Thymus (tissue), 11 donors: Measurements from ENCODE around the gene WDFY3. TPM values are rescaled to one million over a fixed set of nuclear protein-coding genes. Genes with fewer than 3 reads are reported as not detected.

Experiments
- DNase-seq, 9 donors: peaks; one replicate each; pipeline ENCODE4 v3.0.0-alpha.2; 2013; ENCODE audit warnings: low spot score in 9 of 9, low read depth in 6 of 9, missing footprints in 1 of 9
- H3K27ac ChIP-seq, 2 donors: one replicate each; pipeline ENCODE4 v1.5.1; 2013; ENCODE audit warnings: control low read depth in 1 of 2, low read depth in 1 of 2, low read length in 1 of 2, mild to moderate bottlenecking in 1 of 2, moderate library complexity in 1 of 2
- H3K27me3 ChIP-seq, 2 donors: one replicate each; pipeline ENCODE4 v1.5.1; 2013; ENCODE audit warnings: low read length in 1 of 2; ENCODE audit not compliant: control insufficient read depth in 2 of 2, insufficient read depth in 1 of 2
- H3K36me3 ChIP-seq, 2 donors: one replicate each; pipeline ENCODE4 v1.5.1; 2013; ENCODE audit warnings: low read length in 1 of 2, mild to moderate bottlenecking in 1 of 2, moderate library complexity in 1 of 2; ENCODE audit not compliant: control insufficient read depth in 2 of 2, insufficient read depth in 2 of 2
- H3K4me1 ChIP-seq, 2 donors: one replicate each; pipeline ENCODE4 v1.5.1; 2013; ENCODE audit warnings: low read length in 2 of 2; ENCODE audit not compliant: control insufficient read depth in 2 of 2, insufficient read depth in 2 of 2
- H3K4me3 ChIP-seq, 2 donors: one replicate each; pipeline ENCODE4 v1.5.1; 2013; ENCODE audit warnings: low read length in 2 of 2, control low read depth in 1 of 2, mild to moderate bottlenecking in 1 of 2
- H3K9me3 ChIP-seq, 2 donors: one replicate each; pipeline ENCODE4 v1.5.1; 2013; ENCODE audit warnings: low read length in 1 of 2, mild to moderate bottlenecking in 1 of 2; ENCODE audit not compliant: control insufficient read depth in 2 of 2, insufficient read depth in 1 of 2
- WGBS: extraction: QIAGEN DNeasy Blood & Tissue Kit; methylation state at CpG from one replicate; pipeline ENCODE4 v1.1.7; 2013; 5-methylcytosine and 5-hydroxymethylcytosine counted together
- polyA plus RNA-seq: library from polyadenylated mRNA; stranded (reverse); fragments of 200-250 nt; gene quantifications from one replicate; pipeline ENCODE4 v1.2.3, GENCODE V29; 2013
- total RNA-seq: library from RNA; stranded (reverse); fragments of 120-200 nt; gene quantifications from one replicate; pipeline ENCODE4 v1.2.4, GENCODE V29; 2013
- donor health status: healthy.

WDFY3 gene
- total and polyA plus RNA-seq, 2 donors: 4.8 to 8.3 TPM

GRCh38 chr4:84968925-84969324 lies 2.4 kb upstream of the WDFY3 start:
- Histone ChIP-seq H3K4me3 (no peak overlapping the region), H3K27ac (no peak overlapping the region), H3K9me3 (no peaks in the 10 kb centered on the region), H3K27me3 (peaks cover 24 to 42% of the 10 kb centered on the region in 2 donors), H3K4me1 (no peaks in the 10 kb centered on the region), H3K36me3 (no peaks in the 10 kb centered on the region)
- WGBS: 91% methylated on average over 1 of the region's 1 CpG
- DNase-seq: no peak

DNA sequence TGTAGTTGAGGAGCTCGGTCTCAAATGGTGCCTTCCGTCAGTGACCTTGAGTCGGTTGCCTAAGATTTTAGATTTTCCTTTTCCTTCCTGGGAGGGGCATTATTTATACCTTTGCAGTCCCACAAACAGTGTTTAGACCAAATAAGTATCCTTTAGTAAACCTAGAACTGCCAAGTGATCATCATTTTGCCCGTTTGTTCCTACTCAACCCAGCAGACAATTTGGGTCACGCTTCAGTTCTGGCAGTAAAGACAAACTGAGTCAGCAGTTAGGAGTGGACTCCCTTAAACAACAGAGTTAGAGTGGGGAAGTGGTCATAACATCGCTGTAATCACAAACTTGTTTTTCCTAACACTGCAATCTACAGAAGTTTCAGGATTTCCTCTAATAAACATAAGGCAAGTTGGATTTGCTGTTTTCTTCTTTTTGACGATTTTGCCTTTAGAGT lies 777 bp upstream of the WDFY3 start:
- Histone ChIP-seq H3K36me3 (no peaks in the 10 kb centered on the region), H3K4me1 (no peaks in the 10 kb centered on the region), H3K4me3 (peak overlapping the region; percentile 37 to 49), H3K9me3 (no peaks in the 10 kb centered on the region), H3K27ac (peak overlapping the region in 1 of 2 donors; percentile 15), H3K27me3 (peaks cover 24 to 42% of the 10 kb centered on the region in 2 donors)
- no peak for DNase-seq
- WGBS: 17% methylated on average over 7 of the region's 7 CpGs

DNA sequence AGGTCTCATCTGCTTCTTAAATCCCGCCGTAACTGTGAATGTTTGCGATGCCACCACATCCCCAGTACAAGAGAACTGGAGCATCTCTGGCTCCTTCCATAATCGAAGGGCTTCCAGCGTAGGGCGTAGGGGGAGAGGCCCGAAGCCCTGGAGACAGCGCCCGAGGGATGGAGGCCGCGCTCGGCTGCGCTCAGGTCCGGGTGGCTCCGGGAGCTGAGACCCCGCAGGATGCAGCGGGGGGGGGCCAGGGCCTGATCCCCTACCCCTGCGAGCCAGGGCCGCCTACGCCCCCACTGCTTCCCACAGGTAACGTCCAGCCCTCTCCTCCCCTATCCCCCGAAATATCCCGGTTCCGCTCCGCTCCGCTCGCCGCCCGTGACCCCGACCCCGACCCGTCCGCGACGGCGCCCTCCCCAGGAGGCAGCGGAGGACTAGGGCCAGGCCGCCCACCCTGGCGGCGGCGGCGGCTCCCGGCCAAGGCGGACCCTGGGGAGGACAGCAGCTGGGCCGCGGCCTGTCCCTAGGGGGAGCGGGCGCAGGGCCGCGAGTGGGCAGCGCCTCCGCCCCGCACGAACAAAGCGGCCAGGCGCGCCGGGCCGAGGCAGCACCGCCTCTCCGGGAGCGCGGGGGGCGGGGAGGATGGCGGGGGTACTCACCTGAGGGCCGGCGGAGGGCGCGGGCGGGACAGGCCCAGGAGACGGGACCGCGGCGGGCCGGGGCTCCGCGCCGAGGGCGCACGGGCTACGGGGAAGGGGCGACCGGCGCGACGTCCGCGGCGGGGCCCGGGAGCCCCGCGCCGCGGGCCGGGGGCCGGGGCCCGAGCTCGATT lies 723 bp downstream of the WDFY3 start:
- peaks cover 24 to 42% of the 10 kb centered on the region in 2 donors for H3K27me3 ChIP-seq
- no peaks in the 10 kb centered on the region for H3K36me3 ChIP-seq
- WGBS: 2% methylated on average over 98 of the region's 98 CpGs
- no peak for DNase-seq
- peak overlapping the region in 1 of 2 donors; percentile 74 for H3K27ac ChIP-seq
- H3K4me3 ChIP-seq: peak overlapping the region; percentile 33 to 49
- no peaks in the 10 kb centered on the region for H3K9me3 ChIP-seq
- H3K4me1 ChIP-seq: no peaks in the 10 kb centered on the region

DNA sequence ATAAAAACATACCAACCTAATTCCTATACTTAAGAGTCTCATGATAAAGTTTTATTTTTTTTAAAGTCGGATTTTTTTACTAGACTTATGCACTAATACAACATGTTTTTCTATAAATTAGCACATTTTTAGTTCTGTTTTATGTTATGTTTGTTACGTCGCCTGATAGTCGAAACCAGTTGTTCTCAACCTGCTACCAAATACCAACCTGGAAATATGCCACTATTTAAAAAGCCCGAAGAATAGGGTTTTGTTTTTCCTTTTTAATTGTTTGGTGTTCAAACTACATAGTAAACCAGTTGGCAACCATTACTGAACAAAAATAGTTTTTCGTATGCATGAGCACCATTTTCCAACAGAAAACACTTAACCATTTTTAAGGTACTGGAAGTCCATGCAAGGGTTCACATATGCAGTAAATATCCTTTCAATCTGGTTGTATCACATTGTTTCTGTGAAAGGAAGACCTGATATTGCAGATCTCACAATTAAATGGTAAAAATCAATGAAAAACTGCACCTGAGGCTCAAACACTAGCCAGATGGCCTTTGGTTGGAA lies 1.4 kb downstream of the WDFY3 start:
- no peak overlapping the region for H3K27ac ChIP-seq
- H3K4me1 ChIP-seq: no peaks in the 10 kb centered on the region
- 94% methylated on average over 6 of the region's 6 CpGs for WGBS

GRCh38 chr4:84962102-84962501 lies 4.4 kb downstream of the WDFY3 start:
- no peak for DNase-seq
- WGBS: 95% methylated on average over 5 of the region's 5 CpGs
- Histone ChIP-seq H3K4me3 (no peak overlapping the region), H3K9me3 (no peaks in the 10 kb centered on the region), H3K27me3 (peaks cover 17 to 29% of the 10 kb centered on the region in 2 donors), H3K4me1 (no peaks in the 10 kb centered on the region), H3K36me3 (no peaks in the 10 kb centered on the region), H3K27ac (no peak overlapping the region)

More for the DNA sequence above, 1.4 kb downstream of the WDFY3 start:
- Histone ChIP-seq H3K9me3 (no peaks in the 10 kb centered on the region), H3K36me3 (no peaks in the 10 kb centered on the region), H3K27me3 (peaks cover 24 to 42% of the 10 kb centered on the region in 2 donors), H3K4me3 (peak overlapping the region in 1 of 2 donors; percentile 33)
- no peak for DNase-seq

GRCh38 chr4:84958434-84958833 lies 8.1 kb downstream of the WDFY3 start:
- DNase-seq: no peak
- Histone ChIP-seq H3K9me3 (no peaks in the 10 kb centered on the region), H3K4me3 (no peak overlapping the region), H3K36me3 (no peaks in the 10 kb centered on the region), H3K27me3 (no peaks in the 10 kb centered on the region), H3K4me1 (no peaks in the 10 kb centered on the region), H3K27ac (no peak overlapping the region)

DNA sequence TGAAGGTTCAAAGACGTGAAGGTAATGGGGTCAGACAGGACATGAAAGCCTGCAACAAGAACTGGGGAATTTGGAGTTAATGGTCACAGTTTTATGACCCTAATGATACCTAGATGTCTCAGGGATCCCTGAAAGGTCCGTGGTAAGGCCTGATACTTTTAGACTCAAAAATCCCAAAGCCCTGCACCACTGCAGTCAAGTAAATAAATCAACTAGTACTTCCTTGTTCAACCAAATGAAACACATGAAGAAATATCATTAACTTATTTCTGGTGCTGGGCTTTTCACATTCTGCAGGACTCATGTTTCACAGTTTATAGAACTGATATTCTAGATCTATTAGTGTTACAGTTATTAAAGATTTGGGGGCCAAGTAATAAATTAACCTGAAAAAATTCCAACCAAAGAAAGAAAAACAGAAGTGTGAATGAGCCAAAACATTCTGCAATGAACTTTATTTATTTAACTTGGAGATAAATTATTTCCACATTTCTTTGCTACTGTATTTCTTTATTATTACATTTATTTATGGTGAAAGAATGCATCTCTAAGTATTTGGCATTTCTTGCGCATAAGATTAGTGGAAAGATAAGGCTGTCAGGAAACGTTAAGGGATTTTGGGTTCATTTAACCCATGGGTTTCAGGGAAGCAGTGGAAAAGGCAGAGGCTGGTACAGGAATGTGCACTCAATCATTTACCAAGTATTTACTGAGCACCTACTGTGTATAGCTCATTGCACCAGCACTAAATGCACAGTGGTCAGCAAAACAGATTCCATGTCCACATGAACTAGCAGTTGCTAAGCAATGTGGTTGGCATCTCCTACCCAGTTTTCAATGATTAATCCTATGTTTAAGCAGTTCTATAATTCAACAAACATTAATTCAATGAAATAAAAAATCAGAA lies 8.7 kb downstream of the WDFY3 start:
- no peak overlapping the region for H3K27ac ChIP-seq

GRCh38 chr4:84956014-84956413 lies 10.5 kb downstream of the WDFY3 start:
- Histone ChIP-seq H3K27ac (no peak overlapping the region), H3K36me3 (no peaks in the 10 kb centered on the region), H3K4me1 (no peaks in the 10 kb centered on the region), H3K27me3 (no peaks in the 10 kb centered on the region), H3K9me3 (no peaks in the 10 kb centered on the region), H3K4me3 (no peak overlapping the region)
- 95% methylated on average over 3 of the region's 3 CpGs for WGBS
- DNase-seq: no peak

More for the DNA sequence above, 8.7 kb downstream of the WDFY3 start:
- no peak overlapping the region for H3K4me3 ChIP-seq
- no peaks in the 10 kb centered on the region for H3K4me1 ChIP-seq
- WGBS: 88% methylated on average over 4 of the region's 4 CpGs
- no peaks in the 10 kb centered on the region for H3K36me3 ChIP-seq
- no peaks in the 10 kb centered on the region for H3K27me3 ChIP-seq
- no peaks in the 10 kb centered on the region for H3K9me3 ChIP-seq
- no peak for DNase-seq
